ENCODE measurements around the gene MAN1C1. TPM values are rescaled to one million over a fixed set of nuclear protein-coding genes. Genes with fewer than 3 reads are reported as not detected.
A peak's percentile ranks its signal among the peaks of the same experiment; 100 is the strongest.

The MAN1C1 gene
- total and polyA plus RNA-seq, 10 of the 15 experiments (the other 5 are each of a cell fraction or from before 2014, with no cell fraction given): 0.12 to 0.56 (median 0.22) TPM; not detected in 3

DNA sequence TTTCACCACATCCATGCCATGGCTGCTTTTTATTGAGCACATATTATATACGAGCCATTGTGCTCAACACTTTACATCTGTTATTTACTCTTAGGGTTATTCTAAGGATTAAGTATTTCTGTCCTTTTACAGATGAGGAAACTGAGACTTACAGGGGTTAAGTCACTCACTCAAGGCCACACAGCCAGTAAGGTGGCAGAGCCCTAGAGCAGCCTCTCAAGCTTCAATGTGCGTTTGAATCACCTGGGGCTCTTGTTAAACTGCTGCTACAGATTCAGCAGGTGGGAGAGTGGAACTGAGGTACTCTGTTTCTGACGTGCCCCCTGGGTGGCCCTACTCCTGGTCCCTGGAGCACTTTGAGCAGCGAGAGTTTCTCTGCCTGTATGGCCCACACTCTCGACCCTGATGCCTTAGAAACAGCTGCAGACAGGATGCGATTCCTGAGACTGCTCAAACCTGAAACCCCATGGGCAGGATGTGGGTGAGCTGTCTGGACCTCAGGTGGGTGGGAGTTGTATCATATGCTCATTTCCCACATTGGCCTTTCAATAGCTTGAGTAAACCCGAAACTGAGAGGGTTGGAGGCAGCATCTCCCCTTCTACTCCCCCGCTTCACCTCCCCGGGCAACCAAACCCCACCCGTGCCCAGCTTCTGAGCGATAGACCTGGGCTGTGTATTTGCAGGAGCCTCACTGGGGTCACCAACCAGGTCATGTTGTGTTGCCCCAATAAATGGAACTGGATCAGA lies 59.3 kb downstream of the MAN1C1 start (continued):
- TF ChIP-seq, protein P1, sequence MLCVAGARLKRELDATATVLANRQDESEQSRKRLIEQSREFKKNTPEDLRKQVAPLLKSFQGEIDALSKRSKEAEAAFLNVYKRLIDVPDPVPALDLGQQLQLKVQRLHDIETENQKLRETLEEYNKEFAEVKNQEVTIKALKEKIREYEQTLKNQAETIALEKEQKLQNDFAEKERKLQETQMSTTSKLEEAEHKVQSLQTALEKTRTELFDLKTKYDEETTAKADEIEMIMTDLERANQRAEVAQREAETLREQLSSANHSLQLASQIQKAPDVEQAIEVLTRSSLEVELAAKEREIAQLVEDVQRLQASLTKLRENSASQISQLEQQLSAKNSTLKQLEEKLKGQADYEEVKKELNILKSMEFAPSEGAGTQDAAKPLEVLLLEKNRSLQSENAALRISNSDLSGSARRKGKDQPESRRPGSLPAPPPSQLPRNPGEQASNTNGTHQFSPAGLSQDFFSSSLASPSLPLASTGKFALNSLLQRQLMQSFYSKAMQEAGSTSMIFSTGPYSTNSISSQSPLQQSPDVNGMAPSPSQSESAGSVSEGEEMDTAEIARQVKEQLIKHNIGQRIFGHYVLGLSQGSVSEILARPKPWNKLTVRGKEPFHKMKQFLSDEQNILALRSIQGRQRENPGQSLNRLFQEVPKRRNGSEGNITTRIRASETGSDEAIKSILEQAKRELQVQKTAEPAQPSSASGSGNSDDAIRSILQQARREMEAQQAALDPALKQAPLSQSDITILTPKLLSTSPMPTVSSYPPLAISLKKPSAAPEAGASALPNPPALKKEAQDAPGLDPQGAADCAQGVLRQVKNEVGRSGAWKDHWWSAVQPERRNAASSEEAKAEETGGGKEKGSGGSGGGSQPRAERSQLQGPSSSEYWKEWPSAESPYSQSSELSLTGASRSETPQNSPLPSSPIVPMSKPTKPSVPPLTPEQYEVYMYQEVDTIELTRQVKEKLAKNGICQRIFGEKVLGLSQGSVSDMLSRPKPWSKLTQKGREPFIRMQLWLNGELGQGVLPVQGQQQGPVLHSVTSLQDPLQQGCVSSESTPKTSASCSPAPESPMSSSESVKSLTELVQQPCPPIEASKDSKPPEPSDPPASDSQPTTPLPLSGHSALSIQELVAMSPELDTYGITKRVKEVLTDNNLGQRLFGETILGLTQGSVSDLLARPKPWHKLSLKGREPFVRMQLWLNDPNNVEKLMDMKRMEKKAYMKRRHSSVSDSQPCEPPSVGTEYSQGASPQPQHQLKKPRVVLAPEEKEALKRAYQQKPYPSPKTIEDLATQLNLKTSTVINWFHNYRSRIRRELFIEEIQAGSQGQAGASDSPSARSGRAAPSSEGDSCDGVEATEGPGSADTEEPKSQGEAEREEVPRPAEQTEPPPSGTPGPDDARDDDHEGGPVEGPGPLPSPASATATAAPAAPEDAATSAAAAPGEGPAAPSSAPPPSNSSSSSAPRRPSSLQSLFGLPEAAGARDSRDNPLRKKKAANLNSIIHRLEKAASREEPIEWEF (IDR thresholded peaks at IDR 0.05; ENCODE audit: insufficient replicate concordance, low read depth, low read length): no peak
- TF ChIP-seq MEF2A (IDR thresholded peaks at IDR 0.05; ENCODE audit: insufficient read depth, low read depth, low read length): peak; percentile 68; the same call in 1 of the 2 replicates
- TF ChIP-seq HDGF (IDR thresholded peaks at IDR 0.05): no peak
- TF ChIP-seq, protein P2, sequence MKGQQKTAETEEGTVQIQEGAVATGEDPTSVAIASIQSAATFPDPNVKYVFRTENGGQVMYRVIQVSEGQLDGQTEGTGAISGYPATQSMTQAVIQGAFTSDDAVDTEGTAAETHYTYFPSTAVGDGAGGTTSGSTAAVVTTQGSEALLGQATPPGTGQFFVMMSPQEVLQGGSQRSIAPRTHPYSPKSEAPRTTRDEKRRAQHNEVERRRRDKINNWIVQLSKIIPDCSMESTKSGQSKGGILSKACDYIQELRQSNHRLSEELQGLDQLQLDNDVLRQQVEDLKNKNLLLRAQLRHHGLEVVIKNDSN (IDR thresholded peaks at IDR 0.05; ENCODE audit: borderline replicate concordance, extremely low read length, insufficient read depth, low read depth, low read length): peak; percentile 10
- no peak for TF ChIP-seq KLF5 (IDR thresholded peaks at IDR 0.05; ENCODE audit: partially characterized antibody)
- peak; percentile 84; the same call in 1 of the 2 replicates for TF ChIP-seq STAT3 (IDR thresholded peaks at IDR 0.05; ENCODE audit: low read depth, low read length)
- TF ChIP-seq, protein P3, sequence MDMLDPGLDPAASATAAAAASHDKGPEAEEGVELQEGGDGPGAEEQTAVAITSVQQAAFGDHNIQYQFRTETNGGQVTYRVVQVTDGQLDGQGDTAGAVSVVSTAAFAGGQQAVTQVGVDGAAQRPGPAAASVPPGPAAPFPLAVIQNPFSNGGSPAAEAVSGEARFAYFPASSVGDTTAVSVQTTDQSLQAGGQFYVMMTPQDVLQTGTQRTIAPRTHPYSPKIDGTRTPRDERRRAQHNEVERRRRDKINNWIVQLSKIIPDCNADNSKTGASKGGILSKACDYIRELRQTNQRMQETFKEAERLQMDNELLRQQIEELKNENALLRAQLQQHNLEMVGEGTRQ (IDR thresholded peaks at IDR 0.05; ENCODE audit: borderline replicate concordance, low read depth, low read length): no peak
- no peak for TF ChIP-seq CHD1 (IDR thresholded peaks at IDR 0.05; ENCODE audit: low read depth, low read length)
- TF ChIP-seq RCOR1 (conservative IDR thresholded peaks at IDR 0.05; ENCODE audit: low read depth, low read length): 0 out of 2 replicates have a peak, but pooled peaks have one; percentile 71
- peak; percentile 43 for TF ChIP-seq MYC (IDR thresholded peaks at IDR 0.05; ENCODE audit: insufficient read depth, insufficient read length, insufficient replicate concordance, low read length, severe bottlenecking)
- TF ChIP-seq HCFC1 (IDR thresholded peaks at IDR 0.05; ENCODE audit: low read length): no peak
- TF ChIP-seq SMAD1 (IDR thresholded peaks at IDR 0.05; ENCODE audit: low read depth, partially characterized antibody): peak; percentile 18
- peak; percentile 19; the same call in 1 of the 2 replicates for TF ChIP-seq SMC3 (IDR thresholded peaks at IDR 0.05; ENCODE audit: borderline replicate concordance, low read length)
- TF ChIP-seq NFYB (IDR thresholded peaks at IDR 0.05; ENCODE audit: insufficient read depth, low read depth, low read length): 0 out of 2 replicates have a peak, but pooled peaks have one; percentile 38
- TF ChIP-seq SREBF1 (IDR thresholded peaks at IDR 0.05; ENCODE audit: low read length): no peak
- no peak for TF ChIP-seq NR2C1 (IDR thresholded peaks at IDR 0.05)
- peak; percentile 99 for TF ChIP-seq TCF12 (IDR thresholded peaks at IDR 0.05; ENCODE audit: low read depth, low read length)
- no peak for TF ChIP-seq ZNF207 (IDR thresholded peaks at IDR 0.05; ENCODE audit: borderline replicate concordance)
- TF ChIP-seq ZBED1 (IDR thresholded peaks at IDR 0.05; ENCODE audit: borderline replicate concordance): peak; percentile 93
- no peak for TF ChIP-seq NRF1 (conservative IDR thresholded peaks at IDR 0.05; ENCODE audit: low read depth, low read length)
- TF ChIP-seq DPF2 (IDR thresholded peaks at IDR 0.05): peak; percentile 99
- TF ChIP-seq GATAD2B (conservative IDR thresholded peaks at IDR 0.05; ENCODE audit: low read depth): peak; percentile 87; the same call in 1 of the 2 replicates
- TF ChIP-seq PAX8 (IDR thresholded peaks at IDR 0.05): no peak

All from GM12878 (cell line).